IMR-90 (cell line): ENCODE data around the gene ZFYVE21. TPM values are rescaled to one million over a fixed set of nuclear protein-coding genes. Genes with fewer than 3 reads are reported as not detected.

ENCODE experiments used
- ATAC-seq: fragments of 200-7000 bp; cut with Tn5 transposase; 2 replicates; pipeline ENCODE4 v1.9.1; 2020; ENCODE audit warnings: low read depth, mild to moderate bottlenecking, moderate library complexity
- BruUV-seq: library from RNA; stranded (reverse); fragments of 400-500 nt; replicated peaks from 2 replicates; lab custom pipeline; 2021; lab: Mats Ljungman, UMichigan
- CTCF ChIA-PET: fragments of 300-600 bp; formaldehyde crosslinking; extraction: SDS; loops from one replicate; lab custom pipeline; 2021; ENCODE audit warnings: antibody characterized with exemption; lab: Yijun Ruan, JAX
- POLR2A ChIA-PET: fragments of 300-600 bp; sonication (Branson Sonifier 250); formaldehyde crosslinking; loops from one replicate; lab custom pipeline; 2022; ENCODE audit warnings: antibody characterized with exemption; ENCODE audit not compliant: unreplicated experiment; lab: Charles Lee
- DNase-seq: peaks from one replicate; pipeline ENCODE4 v3.0.0; 2013
- H2AFZ ChIP-seq: replicated peaks from 2 replicates; pipeline ENCODE3; 2013; ENCODE audit warnings: low read length, mild to moderate bottlenecking; ENCODE audit not compliant: poor library complexity
- H2AK5ac ChIP-seq: 2 replicates; pipeline ENCODE4 v1.6.1; 2013; ENCODE audit warnings: low read depth, low read length, inconsistent platforms
- H2AK9ac ChIP-seq: replicated peaks from 2 replicates; pipeline ENCODE3; 2013; ENCODE audit warnings: mild to moderate bottlenecking, low read depth, low read length, moderate library complexity; ENCODE audit not compliant: poor library complexity
- H2BK120ac ChIP-seq: 2 replicates; pipeline ENCODE4 v1.6.1; 2013; ENCODE audit warnings: low read depth, low read length, inconsistent platforms
- H2BK15ac ChIP-seq: 3 replicates; pipeline ENCODE4 v1.6.1; 2013; ENCODE audit warnings: low read depth, low read length, inconsistent platforms
- H2BK20ac ChIP-seq: 2 replicates; pipeline ENCODE4 v1.6.1; 2013; ENCODE audit warnings: low read depth, mild to moderate bottlenecking, inconsistent platforms, low read length, moderate library complexity
- H2BK5ac ChIP-seq: 2 replicates; pipeline ENCODE4 v1.6.1; 2013; ENCODE audit warnings: mild to moderate bottlenecking, low read depth, low read length, inconsistent platforms; ENCODE audit not compliant: poor library complexity, severe bottlenecking
- H3K14ac ChIP-seq: replicated peaks from 2 replicates; pipeline ENCODE4 v1.6.1; 2013; ENCODE audit warnings: low read depth, low read length, inconsistent platforms
- H3K18ac ChIP-seq: 2 replicates; pipeline ENCODE4 v1.6.1; 2013; ENCODE audit warnings: low read depth, low read length, control low read depth
- H3K23ac ChIP-seq: 2 replicates; pipeline ENCODE4 v1.6.1; 2013; ENCODE audit warnings: low read depth, low read length, inconsistent platforms
- H3K27ac ChIP-seq: 2 replicates; pipeline ENCODE4 v1.5.1; 2013; ENCODE audit warnings: mild to moderate bottlenecking, control low read depth, low read length; ENCODE audit not compliant: insufficient read depth
- H3K27me3 ChIP-seq: 2 replicates; pipeline ENCODE4 v1.6.1; 2013; ENCODE audit warnings: low read length; ENCODE audit not compliant: control insufficient read depth, insufficient read depth
- H3K36me3 ChIP-seq: 2 replicates; pipeline ENCODE4 v1.6.1; 2013; ENCODE audit warnings: low read length, mixed read lengths; ENCODE audit not compliant: control insufficient read depth, insufficient read depth
- H3K4ac ChIP-seq: 2 replicates; pipeline ENCODE4 v1.6.1; 2013; ENCODE audit warnings: low read depth, low read length, inconsistent platforms
- H3K4me1 ChIP-seq: 2 replicates; pipeline ENCODE4 v1.6.1; 2013; ENCODE audit warnings: low read length, mixed read lengths; ENCODE audit not compliant: control insufficient read depth, insufficient read depth
- H3K4me2 ChIP-seq: 2 replicates; pipeline ENCODE4 v1.6.1; 2013; ENCODE audit warnings: low read depth, mild to moderate bottlenecking, control low read depth, low read length, moderate library complexity
- H3K4me3 ChIP-seq: 2 replicates; pipeline ENCODE4 v1.5.1; 2013; ENCODE audit warnings: low read depth, mild to moderate bottlenecking, control low read depth, low read length, moderate library complexity; ENCODE audit not compliant: insufficient read depth
- H3K56ac ChIP-seq: 2 replicates; pipeline ENCODE4 v1.6.1; 2013; ENCODE audit warnings: low read length, inconsistent platforms; ENCODE audit not compliant: insufficient read depth; ENCODE audit errors: extremely low read depth
- H3K79me1 ChIP-seq, 2 experiments: 2 replicates each; pipeline ENCODE4 v1.6.1; 2013; ENCODE audit warnings: low read length in 2 of 2, inconsistent platforms in 1 of 2, low read depth in 1 of 2
- H3K9ac ChIP-seq: 2 replicates; pipeline ENCODE4 v1.6.1; 2013; ENCODE audit warnings: low read depth, low read length, control low read depth
- H3K9me1 ChIP-seq: 2 replicates; pipeline ENCODE4 v1.6.1; 2013; ENCODE audit warnings: low read length, inconsistent platforms; ENCODE audit not compliant: insufficient read depth
- H3K9me3 ChIP-seq: 2 replicates; pipeline ENCODE4 v1.6.1; 2013; ENCODE audit warnings: low read length; ENCODE audit not compliant: control insufficient read depth, insufficient read depth
- H4K20me1 ChIP-seq: 2 replicates; pipeline ENCODE4 v1.6.1; 2013; ENCODE audit warnings: low read length, inconsistent platforms; ENCODE audit not compliant: insufficient read depth
- H4K5ac ChIP-seq: 2 replicates; pipeline ENCODE4 v1.6.1; 2013; ENCODE audit warnings: mild to moderate bottlenecking, low read depth, low read length, control low read depth
- H4K8ac ChIP-seq, 2 experiments: 2 replicates each; pipeline ENCODE4 v1.6.1; 2013; ENCODE audit warnings: low read depth in 2 of 2, low read length in 2 of 2, control low read depth in 1 of 2, inconsistent platforms in 1 of 2
- H4K91ac ChIP-seq: 2 replicates; pipeline ENCODE4 v1.6.1; 2013; ENCODE audit warnings: low read depth, low read length, inconsistent platforms; ENCODE audit not compliant: insufficient read depth
- CHD1 ChIP-seq: IDR thresholded peaks from 2 replicates; pipeline ENCODE4 v1.6.1; 2012; ENCODE audit warnings: low read depth, low read length, improper control_type of control experiment
- FOS ChIP-seq: fragments of 150-350 bp; IDR thresholded peaks from 2 replicates; pipeline ENCODE4 v1.6.1; 2016; ENCODE audit warnings: low read depth, low read length
- MAFK ChIP-seq: IDR thresholded peaks from 2 replicates; pipeline ENCODE4 v1.6.1; 2012; ENCODE audit warnings: low read depth, low read length, improper control_type of control experiment
- MAZ ChIP-seq: IDR thresholded peaks from 2 replicates; pipeline ENCODE4 v1.6.1; 2012; ENCODE audit warnings: low read depth, mild to moderate bottlenecking, low read length, improper control_type of control experiment, moderate library complexity, borderline replicate concordance
- MXI1 ChIP-seq: IDR thresholded peaks from 2 replicates; pipeline ENCODE4 v1.6.1; 2012; ENCODE audit warnings: low read depth, mild to moderate bottlenecking, low read length, moderate library complexity, borderline replicate concordance
- RCOR1 ChIP-seq: IDR thresholded peaks from 2 replicates; pipeline ENCODE4 v1.6.1; 2012; ENCODE audit warnings: mild to moderate bottlenecking, low read length, improper control_type of control experiment; ENCODE audit not compliant: insufficient replicate concordance
- RFX5 ChIP-seq: IDR thresholded peaks from 2 replicates; pipeline ENCODE4 v1.8.0; 2012; ENCODE audit warnings: low read depth, mild to moderate bottlenecking, low read length, moderate library complexity
- WGBS, 2 experiments: methylation state at CpG; one replicate each; pipeline versions ENCODE4 v1.1.5 to v1.1.7; 2013; ENCODE audit warnings: missing lambda C conversion rate in 2 of 2; ENCODE audit not compliant: insufficient read length in 1 of 2; ENCODE audit errors: extremely low coverage in 2 of 2; 5-methylcytosine and 5-hydroxymethylcytosine counted together
- dilution Hi-C: fragments of 300-500 bp; cut with HindIII; formaldehyde crosslinking; loops from one replicate; pipeline ENCODE4 v1.14.3; 2018; ENCODE audit warnings: low sequenced_read_pairs; ENCODE audit not compliant: unreplicated experiment
- in situ Hi-C: fragments of 300-500 bp; cut with MboI; formaldehyde crosslinking; loops from 3 replicates; pipeline ENCODE4 v1.14.3; 2019; ENCODE audit warnings: low sequenced_read_pairs, inconsistent platforms, mixed read lengths
- intact Hi-C: fragments of 100-400 bp; cut with micrococcal nuclease; formaldehyde crosslinking; loops from 2 replicates; pipeline ENCODE4 v1.10.0; 2022
- polyA plus RNA-seq, 3 experiments: library from polyadenylated mRNA; depleted of rRNA; stranded (reverse); fragments of >200 nt; gene quantifications; 2 replicates each; pipeline ENCODE4 v1.2.3, GENCODE V29; 2012; ENCODE audit warnings: low replicate concordance in 1 of 3
- total RNA-seq: library from RNA; depleted of rRNA; stranded (reverse); fragments of >200 nt; gene quantifications from 2 replicates; pipeline ENCODE4 v1.2.3, GENCODE V29; 2012
- TF ChIP-seq, protein P1 (sequence below): fragments of 150-350 bp; IDR thresholded peaks from 2 replicates; pipeline ENCODE4 v1.6.1; 2016; ENCODE audit warnings: low read depth, mild to moderate bottlenecking, low read length, moderate library complexity, borderline replicate concordance

Gene ZFYVE21
- total and polyA plus RNA-seq, 2 of the 4 experiments (the other 2 are of a cell fraction) = 41.2 to 89.2 TPM

DNA sequence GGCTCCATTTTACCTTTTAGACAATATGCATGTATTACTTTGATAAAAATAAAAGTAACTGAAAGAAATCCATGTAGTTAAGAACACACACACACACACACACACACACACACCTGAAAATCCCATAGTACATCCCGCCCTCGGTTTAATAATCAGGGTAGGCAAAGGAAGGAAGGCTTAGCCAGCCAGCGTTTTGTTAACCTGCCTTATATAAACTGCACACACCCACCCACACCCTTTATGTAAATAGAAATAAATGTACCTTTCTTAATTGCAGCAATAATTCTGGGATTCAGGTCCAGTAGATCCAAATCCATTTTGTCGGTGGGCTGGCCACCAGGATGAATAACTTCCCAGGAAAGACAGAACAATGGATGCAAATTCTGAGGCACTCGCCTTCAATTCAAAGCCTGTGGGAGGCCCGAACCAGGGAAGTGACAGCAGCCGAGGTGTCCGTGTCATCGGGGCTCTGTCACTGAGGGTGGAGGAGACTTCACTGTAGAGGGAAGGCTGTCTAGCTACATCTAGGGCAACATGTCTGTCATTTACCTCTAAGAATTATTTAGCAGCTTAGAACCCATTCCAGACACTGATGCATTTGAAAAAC is 4.7 kb upstream of the ZFYVE21 start:
- Histone ChIP-seq H2BK15ac (no peak overlapping the region), H2BK20ac (no peak overlapping the region), H3K36me3 (peaks cover 23% of the 10 kb centered on the region), H3K23ac (no peak overlapping the region), H2BK120ac (no peak overlapping the region), H4K20me1 (peaks cover 9% of the 10 kb centered on the region), H3K4me1 (no peaks in the 10 kb centered on the region), H3K14ac (no peak overlapping the region), H3K79me1 (peaks cover 14 to 59% of the 10 kb centered on the region in 2 experiments; a peak in 3 of 4 replicates), H4K91ac (no peak overlapping the region), H3K4me2 (no peak overlapping the region), H4K8ac (no peak overlapping the region), H3K18ac (no peak overlapping the region), H3K9ac (no peak overlapping the region), H3K4me3 (no peak overlapping the region), H3K56ac (no peak overlapping the region), H3K27me3 (no peaks in the 10 kb centered on the region), H3K4ac (no peak overlapping the region), H2BK5ac (no peak overlapping the region), H3K9me3 (no peaks in the 10 kb centered on the region), H2AK5ac (no peak overlapping the region), H2AK9ac (no peak overlapping the region), H3K27ac (no peak overlapping the region), H3K9me1 (peaks cover 4% of the 10 kb centered on the region; the same call in 1 of the 2 replicates), H4K5ac (no peak overlapping the region), H2AFZ (no peak overlapping the region)
- POLR2A ChIA-PET = no interaction called here
- in situ Hi-C loops (no loop called here), dilution Hi-C loops (no loop called here), intact Hi-C loops (no loop called here)
- TF ChIP-seq MAZ = no peak
- TF ChIP-seq MXI1 = no peak
- TF ChIP-seq, protein P1, sequence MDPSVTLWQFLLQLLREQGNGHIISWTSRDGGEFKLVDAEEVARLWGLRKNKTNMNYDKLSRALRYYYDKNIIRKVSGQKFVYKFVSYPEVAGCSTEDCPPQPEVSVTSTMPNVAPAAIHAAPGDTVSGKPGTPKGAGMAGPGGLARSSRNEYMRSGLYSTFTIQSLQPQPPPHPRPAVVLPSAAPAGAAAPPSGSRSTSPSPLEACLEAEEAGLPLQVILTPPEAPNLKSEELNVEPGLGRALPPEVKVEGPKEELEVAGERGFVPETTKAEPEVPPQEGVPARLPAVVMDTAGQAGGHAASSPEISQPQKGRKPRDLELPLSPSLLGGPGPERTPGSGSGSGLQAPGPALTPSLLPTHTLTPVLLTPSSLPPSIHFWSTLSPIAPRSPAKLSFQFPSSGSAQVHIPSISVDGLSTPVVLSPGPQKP = no peak
- TF ChIP-seq RFX5 = no peak
- no peak for TF ChIP-seq RCOR1
- TF ChIP-seq FOS = no peak
- no peak for TF ChIP-seq CHD1
- TF ChIP-seq MAFK = no peak
- ATAC-seq (no peak), DNase-seq (no peak)
- WGBS, 2 experiments = 71% methylated on average over 1 of the region's 9 CpGs; no CpG with 5 or more reads in 1 of the 2 experiments
- no TSS peak for BruUV-seq
- CTCF ChIA-PET = no interaction called here
